ENCODE results near the gene ADGRD1.

ADGRD1 gene

DNA sequence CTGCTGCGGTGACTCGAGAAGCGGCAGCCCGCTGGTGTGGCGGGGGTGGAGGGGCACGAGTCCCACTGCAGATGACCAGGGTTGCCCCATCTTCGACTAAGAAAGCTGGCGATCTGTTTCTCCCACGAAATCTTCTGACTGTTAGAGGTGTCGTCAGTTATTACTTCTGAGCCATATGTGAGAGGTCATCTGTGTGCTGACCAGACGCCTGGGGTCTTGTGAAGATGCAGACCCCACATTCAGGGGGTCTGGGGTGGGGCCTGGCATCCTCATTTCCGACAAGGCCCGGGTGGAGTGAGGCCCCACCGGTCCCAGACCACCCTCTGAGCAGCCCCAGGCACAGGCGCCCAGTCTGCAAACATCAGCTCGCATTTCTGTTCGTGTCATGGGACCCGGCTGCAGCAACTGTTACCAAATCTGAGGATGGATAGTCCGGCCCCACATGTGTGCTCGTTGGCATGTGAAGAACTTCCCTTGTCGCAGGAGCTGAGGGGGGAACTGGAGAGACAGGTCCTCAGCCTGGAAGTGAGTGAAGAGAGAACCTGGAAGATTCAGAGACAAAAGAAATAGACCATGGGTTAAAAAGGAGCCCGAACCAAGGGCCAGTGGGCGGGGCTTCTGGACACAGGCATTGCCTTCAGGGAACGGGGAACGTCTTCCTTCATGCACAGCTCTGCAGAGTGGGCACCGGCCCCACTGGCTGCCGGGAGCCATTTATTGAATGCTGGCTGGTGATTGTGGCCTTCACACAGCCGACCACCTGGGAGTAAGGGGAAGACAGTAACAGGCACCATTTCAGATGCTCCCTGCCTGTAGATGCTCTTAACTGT lies 135.2 kb downstream of the ADGRD1 start:
- DNase-seq (ENCODE audit: low read depth in 2 of 3, low spot score in 1 of 3): no peak

DNA sequence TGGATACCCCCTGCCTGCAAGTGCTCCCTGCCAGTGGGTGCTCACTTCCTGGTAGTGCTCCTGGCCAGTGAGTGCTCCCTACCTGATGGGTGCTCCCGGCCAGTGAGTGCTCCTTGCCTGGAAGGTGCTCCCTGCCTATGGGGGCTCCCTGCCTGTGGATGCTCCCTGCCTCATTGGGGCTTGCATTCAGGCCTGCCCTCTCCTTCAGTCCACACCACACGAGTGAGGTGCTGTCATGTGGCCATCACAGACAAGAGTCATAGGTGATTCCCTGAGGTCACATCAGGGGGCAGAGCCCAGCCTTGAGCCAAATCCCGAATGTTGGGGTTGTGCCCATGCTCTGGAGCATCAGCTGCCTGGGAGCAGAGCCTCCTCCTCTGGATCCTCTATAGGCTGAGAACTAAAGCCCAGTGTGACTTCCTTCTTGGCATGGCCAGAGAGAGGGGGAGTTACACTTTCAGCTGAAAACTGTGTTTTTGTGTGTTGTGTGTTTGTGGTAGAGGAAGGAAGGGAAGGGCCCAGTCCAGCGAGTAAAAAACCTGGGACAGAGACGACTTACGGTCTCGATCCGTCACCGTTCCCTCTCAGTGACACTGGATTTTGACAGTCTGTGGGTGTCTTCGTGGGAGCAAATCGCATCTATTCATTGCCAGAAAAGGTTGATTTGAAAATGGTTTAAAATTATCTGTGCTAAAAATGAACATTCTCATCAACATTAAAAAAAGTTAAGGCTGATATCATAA lies 136.0 kb downstream of the ADGRD1 start:
- no peak for DNase-seq (ENCODE audit: low read depth in 2 of 3, low spot score in 1 of 3)

DNA sequence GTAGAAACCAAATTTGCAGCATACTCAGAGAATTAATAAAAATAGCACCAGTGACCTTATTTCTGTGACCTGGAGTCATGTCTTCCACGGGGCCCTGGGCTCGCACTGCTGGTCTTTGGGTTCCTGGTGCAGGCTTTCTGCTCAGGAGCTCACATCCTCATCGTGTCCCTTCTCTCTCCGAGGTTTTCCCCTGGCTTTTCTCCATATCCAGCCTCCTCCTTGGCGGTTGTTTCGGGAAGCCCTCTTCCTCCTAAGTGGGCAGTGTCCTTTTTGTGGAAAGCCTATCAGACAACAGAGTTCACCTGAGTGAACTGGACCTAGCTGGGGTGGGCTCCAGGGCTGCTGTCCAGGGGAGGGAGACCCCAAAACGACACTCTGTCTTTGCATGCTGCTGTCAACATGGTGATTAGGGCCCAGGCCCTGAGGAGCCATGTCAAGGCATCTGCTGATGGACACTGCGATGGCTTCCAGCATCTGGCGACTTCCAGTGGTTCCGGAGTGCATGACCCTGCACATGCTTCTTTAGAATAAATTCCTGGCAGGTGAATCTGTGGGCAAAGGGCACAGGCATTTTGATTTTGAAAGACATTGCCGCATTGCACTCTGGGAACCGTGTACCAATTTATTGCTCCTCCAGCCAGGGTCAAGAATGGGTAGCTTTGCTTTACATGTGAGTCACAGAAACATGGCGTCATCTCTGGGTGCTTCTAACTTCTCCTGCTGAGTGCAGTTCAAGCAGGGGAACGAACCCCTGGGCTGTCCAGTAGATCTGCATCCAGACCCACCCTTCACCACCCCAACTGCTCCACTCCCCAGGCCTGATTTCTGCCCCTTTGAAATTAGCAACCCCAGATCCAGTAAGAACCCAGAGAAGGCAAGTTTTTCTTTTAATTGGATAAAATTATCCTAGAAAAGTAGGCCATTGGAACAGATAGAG lies 136.8 kb downstream of the ADGRD1 start:
- no peak for DNase-seq (ENCODE audit: low read depth in 2 of 3, low spot score in 1 of 3)

DNA sequence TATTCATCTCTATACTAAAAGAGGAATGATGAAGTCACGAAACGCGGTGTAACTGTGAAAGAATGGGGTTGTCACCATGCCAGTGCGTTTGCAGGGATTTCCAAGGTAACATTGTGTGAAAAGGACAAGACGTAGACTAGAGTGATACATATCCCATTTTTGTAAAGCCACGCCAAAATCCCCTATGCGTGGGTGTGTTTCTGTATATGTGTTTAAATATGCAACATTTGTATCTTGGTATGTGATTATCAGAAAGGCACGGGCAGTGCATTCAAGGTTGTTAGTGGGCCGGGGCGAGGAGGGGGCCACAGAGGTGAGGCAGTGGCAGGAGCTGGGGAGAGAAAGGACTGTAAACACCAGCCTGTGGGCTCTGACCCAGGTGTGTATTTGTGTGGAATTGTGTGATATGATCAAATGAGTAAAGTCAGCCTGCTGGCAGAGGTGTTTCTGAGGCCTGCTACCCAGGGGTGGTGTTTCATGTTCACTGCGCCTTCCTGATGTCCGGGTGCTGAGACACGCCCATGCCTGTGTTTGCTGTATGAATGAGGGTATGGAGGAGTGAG lies 137.8 kb downstream of the ADGRD1 start:
- peak in 2 of 3 donors; percentile 28 to 54 for DNase-seq (ENCODE audit: low read depth in 2 of 3, low spot score in 1 of 3)

DNA sequence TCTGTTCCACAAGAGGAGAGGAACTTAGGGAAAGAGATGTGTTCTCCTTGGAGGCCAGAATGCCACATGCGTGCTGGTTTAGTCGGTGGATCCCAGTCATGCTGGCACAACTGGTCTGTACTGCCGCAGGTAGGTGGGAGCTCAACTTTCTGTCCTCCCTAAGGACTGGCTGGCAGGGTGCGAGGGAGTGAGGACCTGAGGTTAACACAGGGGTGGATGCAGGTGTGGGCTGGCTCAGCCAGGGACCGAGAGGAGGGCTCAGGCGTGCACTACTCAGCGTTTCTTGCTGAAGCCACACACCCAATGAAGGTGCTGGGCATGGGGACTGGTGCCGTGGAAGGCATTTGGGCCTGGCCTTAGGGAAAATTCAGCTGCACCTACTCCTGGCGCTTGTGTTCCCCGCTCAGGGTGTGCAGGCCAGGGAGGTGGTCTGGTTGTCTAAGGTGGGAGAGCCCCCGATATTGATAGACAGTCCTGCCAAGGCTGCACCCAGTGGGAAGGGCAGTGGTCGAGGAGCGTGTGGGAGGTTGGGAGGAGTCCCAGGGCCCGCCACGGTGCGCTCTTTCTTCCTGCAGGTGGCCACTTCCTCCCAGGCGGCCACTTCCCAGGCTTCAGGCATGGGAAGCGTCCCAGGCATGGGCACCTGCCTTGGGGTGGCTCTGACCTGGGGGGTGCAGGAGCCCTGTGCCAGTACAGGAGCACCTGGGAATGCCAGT lies 138.4 kb downstream of the ADGRD1 start:
- DNase-seq (ENCODE audit: low read depth in 2 of 3, low spot score in 1 of 3): no peak

DNA sequence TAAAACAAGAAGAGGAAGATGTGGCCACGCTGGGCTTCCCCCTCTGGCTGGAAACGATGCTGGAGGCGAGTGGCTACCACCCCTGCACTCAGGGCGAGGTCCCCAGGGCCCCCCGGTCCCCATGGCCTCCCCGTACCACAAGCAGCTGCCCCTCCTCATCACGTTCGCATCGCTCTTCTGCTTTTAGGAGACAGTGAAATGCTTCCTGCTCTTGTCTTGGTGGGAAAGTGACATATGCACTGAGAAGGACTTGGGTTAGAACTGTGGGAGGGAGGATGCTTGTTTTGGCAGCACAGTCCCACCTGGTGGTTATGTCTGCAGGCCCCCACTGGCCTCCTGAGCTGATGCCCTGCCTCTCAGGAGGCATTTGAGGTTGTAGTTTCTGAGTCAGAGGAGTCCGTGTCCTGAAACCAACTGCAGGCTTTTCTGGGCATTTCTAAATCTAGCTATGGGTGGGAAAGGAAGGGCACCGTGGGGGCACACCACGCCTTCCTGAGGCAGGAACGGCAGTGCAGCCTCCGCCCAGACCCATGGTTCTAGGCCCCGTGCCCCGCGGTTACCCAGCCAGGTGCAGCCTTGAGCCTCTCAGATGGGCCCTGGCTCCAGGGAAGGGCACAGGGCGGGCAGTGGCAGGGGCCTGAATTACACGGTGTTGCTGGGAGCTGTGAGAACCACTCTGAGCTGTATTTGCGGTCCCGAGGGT lies 139.3 kb downstream of the ADGRD1 start:
- DNase-seq (ENCODE audit: low read depth in 2 of 3, low spot score in 1 of 3): peak in 1 of 3 donors; percentile 19

DNA sequence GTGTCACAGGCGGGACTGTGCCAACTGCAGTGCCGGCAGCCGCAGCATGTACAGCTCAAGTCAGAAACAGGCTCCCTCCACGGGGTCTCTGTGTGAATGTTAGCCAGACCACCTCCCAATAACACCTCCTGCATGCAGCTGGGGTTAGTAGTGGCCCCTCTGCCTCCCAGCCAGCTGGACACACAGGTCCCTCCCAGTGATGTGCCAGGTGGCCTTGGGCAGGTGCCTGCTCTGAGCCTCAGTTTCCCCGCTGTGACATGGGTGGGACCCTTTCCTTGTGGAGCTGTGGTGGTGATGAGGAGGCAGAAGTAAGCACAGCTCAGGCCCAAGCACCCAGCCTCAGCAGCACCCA lies 139.9 kb downstream of the ADGRD1 start:
- no peak for DNase-seq (ENCODE audit: low read depth in 2 of 3, low spot score in 1 of 3)

DNA sequence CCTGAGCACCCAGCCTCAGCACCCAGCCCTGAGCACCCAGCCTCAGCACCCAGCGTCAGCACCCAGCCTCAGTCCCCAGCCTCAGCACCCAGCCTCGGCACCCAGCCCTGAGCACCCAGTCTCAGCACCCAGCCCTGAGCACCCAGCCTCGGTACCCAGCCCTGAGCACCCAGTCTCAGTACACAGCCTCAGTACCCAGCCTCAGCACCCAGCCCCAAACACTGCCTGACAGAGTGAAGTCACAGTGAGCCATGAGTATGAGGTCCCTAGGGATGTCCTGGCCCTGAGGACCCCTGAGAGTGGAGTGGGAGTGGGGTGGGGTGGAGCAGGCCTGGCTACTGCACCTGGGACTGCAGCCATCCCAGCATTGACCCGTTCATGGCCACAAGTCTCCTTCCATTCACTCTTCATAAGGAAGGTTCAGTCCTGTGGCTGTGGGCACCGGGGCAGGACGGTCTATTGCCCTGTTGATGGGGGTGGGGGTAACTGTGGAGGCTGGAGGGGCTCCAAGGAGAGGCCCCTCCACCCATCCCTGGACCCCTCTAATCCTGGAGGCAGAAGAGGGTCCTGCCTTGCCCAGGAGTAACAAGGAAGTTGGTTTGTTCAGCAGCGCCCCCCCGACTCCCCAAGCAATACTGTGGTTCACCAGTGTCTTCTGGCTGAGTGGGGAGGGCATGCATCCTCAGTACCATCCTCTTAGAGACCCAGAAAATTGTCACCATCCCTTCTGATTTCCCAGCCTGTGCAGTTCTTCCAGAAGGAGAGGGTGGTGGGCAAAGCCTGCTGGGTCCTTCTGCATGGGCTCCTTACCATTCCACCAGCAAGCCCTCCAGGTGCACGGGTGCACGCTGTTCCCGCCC lies 140.5 kb downstream of the ADGRD1 start:
- DNase-seq (ENCODE audit: low read depth in 2 of 3, low spot score in 1 of 3): no peak

DNA sequence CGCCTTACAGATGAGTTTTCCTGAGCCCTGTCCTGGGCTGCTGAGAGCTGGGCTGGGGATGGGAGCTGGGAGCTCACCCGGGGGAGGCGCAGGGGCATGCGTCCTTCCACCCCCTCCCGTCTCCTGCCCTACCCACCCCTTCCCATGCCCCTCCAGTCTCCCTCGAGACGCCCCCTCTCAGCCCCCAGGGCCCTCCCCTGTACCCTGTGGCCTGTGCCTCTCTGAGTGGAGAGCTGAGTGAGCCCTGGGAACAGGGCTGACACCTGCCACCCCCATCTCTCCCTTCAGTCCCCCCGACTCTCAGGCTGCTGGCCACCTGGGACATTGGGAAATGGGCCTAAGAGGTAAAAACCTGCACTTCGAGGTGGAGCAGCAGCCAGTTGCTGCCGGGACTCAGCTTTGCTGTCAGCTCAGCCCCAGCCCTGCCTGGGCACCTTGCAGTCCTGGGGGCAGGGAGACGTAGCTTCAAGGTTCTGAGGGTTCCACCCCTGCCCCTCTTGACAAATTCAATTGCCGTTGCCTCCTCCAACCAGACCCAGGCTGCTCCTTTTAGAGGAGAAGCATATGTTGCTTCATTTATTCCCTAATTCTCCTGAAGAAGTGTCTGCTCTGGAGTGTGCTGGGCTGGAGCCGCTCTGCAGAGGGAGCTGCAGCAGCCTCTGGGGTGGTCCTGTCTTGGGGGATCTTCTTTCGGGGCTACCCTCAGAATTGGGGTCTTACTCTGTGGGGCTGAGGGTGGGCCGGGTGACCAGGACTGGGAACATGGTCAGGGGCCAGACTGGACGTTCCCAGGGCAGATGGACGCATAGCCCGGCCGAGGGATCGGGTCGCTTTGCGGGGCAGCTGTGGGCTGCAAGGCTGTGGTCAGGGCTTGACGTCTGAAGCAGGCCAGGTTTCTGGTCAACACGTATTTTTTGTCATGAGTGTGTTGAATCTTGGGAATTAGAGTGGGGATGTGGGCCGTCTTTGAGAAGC lies 141.4 kb downstream of the ADGRD1 start:
- no peak for DNase-seq (ENCODE audit: low read depth in 2 of 3, low spot score in 1 of 3)

DNA sequence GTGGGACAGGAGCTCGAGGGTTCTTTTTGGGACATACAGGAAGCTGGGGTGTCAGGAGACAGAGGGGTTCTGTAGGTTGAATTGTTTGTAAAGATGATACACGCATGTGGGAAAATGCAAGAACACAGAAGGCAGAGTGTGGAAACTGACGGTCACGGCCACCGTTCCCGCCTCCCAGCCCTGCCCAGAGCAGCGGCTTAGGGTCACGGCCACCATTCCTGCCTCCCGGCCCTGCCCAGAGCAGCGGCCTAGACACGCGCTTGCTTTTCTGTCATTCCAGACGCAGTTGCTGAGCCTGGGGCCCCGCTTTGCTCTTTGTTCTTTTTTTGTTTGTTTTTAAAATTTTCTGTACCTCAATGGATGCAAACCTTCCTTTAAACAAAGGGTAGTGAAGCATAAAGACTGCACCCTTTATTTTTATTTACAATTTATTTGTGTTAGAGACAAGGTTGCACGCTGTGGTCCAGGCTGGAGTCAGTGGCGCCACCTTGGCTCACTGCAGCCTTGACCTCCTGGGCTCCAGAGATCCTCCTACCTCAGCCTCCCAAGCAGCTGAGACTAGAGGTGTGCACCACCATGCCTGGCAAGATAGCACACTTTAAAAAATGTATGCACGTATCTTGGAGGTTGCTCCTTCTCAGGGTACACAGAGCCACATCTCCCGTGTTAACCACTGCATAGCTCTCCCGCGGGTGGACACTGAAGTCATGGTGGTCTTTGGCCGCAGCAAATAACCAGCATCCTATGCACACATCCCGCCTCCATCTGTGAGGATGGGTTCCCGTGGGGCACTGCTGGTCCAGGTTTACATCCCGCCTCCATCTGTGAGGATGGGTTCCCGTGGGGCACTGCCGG lies 142.3 kb downstream of the ADGRD1 start:
- no peak for DNase-seq (ENCODE audit: low read depth in 2 of 3, low spot score in 1 of 3)

DNA sequence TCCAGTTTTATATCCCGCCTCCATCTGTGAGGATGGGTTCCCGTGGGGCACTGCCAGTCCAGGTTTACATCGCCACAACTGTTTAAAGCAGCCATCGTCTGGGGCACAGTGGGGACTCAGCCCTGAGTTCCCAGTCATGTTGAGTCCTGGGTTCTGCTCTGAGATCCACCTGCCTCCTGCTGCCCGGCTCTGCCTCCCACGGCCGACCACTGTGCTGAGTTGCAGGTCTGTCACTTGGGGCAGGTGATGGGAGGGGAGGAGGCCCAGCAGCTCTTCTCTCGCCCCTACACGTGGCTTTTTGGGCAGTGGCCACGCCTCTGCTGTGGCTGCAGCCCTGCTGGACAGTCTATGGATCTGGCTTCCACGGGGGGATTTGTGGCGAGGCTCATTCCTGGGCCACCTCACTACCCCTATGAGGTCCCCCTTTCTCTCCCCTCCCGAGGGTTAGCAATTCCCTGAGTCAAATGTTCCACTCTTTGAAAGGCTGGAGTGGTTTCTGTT lies 143.0 kb downstream of the ADGRD1 start:
- no peak for DNase-seq (ENCODE audit: low read depth in 2 of 3, low spot score in 1 of 3)

DNA sequence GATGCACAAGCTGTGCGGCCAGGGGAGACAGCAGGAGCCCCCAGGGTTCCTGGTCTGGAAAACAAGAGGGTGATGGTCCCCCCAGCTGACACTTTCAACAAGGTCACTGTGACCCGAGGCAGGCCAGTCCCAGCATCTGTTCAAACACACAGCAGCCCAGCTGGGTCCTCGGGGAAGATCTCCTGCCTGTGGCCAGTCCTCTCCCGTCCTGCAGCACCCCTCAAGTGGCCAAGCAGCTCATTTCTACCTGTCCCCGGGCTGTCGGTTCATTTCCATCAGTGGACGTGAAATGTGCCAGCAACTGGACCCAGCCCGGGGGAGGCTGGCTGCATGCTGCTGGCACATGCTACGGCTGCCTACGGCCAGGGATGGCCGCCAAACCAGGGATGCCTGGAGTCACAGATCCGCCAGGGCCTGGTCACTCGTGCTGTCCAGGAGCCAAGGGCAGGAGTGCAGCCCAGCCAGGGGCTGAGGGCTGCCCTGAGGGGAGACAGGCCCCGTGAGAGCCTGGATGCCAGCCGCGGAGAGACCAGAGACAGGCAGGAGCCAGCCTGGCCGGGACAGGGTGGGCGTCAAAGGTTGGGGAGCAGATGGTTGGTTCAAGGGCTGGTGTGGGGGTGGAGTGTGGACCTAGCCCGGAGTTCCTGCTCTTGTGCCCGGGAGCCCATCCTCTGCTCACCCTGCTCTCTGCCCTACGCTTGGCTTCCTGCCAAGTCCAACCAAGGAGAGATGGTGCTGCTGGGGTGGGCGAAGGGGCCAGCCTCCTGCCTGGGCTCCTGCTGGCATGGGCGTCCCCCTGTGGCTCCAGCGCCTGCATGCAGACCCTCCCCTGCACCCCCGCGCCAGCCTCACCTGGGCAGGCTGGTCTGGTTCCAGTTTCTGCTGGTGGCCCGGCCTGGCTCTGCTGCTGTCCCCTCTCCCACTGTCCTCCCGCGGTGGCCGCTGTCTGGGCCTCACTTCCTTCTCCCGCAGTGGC lies 143.8 kb downstream of the ADGRD1 start:
- no peak for DNase-seq (ENCODE audit: low read depth in 2 of 3, low spot score in 1 of 3)

DNA sequence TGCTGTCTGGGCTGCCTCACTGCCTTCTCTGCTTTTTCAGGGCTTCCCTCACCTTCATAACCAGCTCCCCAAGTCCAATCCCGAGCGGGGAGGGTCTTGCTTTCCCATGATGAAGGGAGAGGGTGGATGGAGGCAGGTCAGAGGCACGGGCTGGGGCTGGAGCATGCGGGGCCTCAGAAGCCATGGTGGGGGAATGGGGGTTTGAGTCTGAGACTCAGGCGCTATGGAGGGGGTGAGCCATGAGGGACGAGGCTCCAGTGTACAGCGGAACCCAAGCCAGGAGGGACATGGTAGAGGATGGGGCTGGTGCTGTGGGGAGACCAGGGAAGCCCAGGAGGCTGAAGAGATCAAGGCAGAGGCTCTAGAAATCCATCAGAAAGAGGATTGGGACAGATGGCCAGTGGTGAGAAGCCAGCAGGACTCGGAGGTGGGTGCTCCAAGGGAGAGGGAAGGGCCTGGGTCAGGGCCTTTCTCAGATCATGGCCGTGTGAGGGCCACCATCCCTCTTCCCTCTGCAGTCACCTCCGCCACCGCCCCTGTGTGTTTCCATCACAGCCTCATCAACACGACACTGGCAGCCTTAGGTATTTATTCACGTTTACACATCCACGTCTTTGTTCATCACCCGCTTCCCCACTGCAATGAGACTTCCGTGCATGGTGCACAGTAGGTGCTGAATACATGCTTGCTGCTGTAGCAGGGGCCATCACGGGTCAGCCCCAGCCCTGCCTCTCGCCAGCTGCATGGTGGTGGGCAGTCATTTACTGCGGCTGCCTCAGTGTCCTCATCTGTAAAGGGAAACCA lies 144.7 kb downstream of the ADGRD1 start:
- DNase-seq (ENCODE audit: low read depth in 2 of 3, low spot score in 1 of 3): no peak

DNA sequence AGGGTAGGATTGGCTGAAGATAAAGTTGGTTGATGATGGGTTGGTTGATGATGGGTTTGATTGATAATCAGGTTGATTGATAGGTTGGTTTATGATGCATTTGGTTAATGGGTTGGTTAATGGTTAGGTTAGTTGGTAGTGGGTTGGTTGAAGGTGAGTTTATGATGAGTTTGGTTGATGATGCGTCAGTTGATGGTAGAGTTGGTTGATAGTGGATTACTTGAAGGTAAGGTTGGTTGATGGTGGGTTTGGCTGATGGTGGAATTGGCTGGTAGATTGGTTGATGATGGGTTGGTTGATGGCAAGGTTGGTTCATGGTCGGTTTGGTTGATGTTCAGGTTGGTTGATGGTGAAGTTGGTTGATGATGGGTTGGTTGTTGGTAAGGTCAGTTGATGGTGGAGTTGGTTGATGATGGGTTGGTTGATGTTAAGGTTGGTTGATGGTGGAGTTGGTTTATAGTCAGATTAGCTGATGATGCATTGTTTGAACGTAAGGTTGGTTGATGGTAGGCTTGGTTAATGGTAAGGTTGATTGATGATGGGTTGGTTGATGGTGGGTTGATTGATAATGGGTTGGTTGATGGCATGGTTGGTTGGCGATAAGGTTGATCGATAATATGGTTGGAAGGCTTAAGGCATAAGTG lies 146.4 kb downstream of the ADGRD1 start:
- DNase-seq (ENCODE audit: low read depth in 2 of 3, low spot score in 1 of 3): no peak

All from stimulated activated CD4-positive, alpha-beta T cell treated with anti-CD3 and anti-CD28 coated beads, Interleukin-12 subunit alpha, Interleukin-12 subunit beta, amount 100 ng/mL, for 48 hours (primary cell).